AG09309 (cell line): ENCODE measurements around the gene SEMA3F.
A peak's percentile ranks its signal among the peaks of the same experiment; 100 is the strongest.

Source experiments
- DNase-seq: peaks from one replicate; pipeline ENCODE4 v3.0.0-alpha.2; 2010; ENCODE audit warnings: low read depth
- H3K4me3 ChIP-seq: 2 replicates; pipeline ENCODE4 v1.5.1; 2011; ENCODE audit warnings: mild to moderate bottlenecking, low read depth, low read length, moderate library complexity; ENCODE audit not compliant: control insufficient read depth
- TF ChIP-seq, protein P1 (sequence below): IDR thresholded peaks from 2 replicates; pipeline ENCODE4 v1.5.1; 2011; ENCODE audit warnings: mild to moderate bottlenecking, low read depth, low read length, inconsistent platforms; ENCODE audit not compliant: insufficient read depth, control insufficient read depth; ENCODE audit errors: missing control alignments

The SEMA3F gene

GRCh38 chr3:50192124-50192523, 37.0 kb downstream of the SEMA3F start:
- TF ChIP-seq, protein P1, sequence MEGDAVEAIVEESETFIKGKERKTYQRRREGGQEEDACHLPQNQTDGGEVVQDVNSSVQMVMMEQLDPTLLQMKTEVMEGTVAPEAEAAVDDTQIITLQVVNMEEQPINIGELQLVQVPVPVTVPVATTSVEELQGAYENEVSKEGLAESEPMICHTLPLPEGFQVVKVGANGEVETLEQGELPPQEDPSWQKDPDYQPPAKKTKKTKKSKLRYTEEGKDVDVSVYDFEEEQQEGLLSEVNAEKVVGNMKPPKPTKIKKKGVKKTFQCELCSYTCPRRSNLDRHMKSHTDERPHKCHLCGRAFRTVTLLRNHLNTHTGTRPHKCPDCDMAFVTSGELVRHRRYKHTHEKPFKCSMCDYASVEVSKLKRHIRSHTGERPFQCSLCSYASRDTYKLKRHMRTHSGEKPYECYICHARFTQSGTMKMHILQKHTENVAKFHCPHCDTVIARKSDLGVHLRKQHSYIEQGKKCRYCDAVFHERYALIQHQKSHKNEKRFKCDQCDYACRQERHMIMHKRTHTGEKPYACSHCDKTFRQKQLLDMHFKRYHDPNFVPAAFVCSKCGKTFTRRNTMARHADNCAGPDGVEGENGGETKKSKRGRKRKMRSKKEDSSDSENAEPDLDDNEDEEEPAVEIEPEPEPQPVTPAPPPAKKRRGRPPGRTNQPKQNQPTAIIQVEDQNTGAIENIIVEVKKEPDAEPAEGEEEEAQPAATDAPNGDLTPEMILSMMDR, result no peak
- no peak overlapping the region for H3K4me3 ChIP-seq
- DNase-seq, result no peak

- DNase-seq, result no peak
- TF ChIP-seq, protein P1, result peak; percentile 92
- no peak overlapping the region for H3K4me3 ChIP-seq
Measured at GRCh38 chr3:50192689-50193141, 37.6 kb downstream of the SEMA3F start.

GRCh38 chr3:50193286-50193685, 38.2 kb downstream of the SEMA3F start:
- DNase-seq, result no peak
- H3K4me3 ChIP-seq, result no peak overlapping the region
- TF ChIP-seq, protein P1, result no peak

DNA sequence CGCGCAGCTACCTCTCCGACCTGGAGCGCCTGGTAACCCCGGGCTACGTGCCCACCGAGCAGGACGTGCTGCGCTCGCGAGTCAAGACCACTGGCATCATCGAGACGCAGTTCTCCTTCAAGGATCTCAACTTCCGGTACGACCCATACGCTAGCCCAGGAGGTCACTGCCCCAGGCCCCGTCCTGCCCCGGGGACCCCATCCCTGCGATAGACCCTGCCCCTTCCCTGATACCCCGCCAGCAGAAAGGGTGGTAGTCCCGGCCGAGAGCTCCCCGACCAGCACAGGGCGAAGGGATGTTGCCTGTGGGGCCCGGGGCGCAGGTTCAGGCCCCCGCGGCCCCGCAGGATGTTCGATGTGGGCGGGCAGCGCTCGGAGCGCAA, 38.6 kb downstream of the SEMA3F start:
- DNase-seq, result no peak
- H3K4me3 ChIP-seq, result no peak overlapping the region
- TF ChIP-seq, protein P1, result no peak

GRCh38 chr3:50194128-50194902, 39.2 kb downstream of the SEMA3F start:
- no peak overlapping the region for H3K4me3 ChIP-seq
- no peak for DNase-seq
- TF ChIP-seq, protein P1, result peak; percentile 75

- no peak for DNase-seq
- TF ChIP-seq, protein P1, result no peak
- no peak overlapping the region for H3K4me3 ChIP-seq
Measured at GRCh38 chr3:50194903-50195500, 39.9 kb downstream of the SEMA3F start.
